Activated CD4-positive, alpha-beta T cell treated with anti-CD3 and anti-CD28 coated beads for 4 hours (primary cell): ENCODE results near the gene ALAS1.
A peak's percentile ranks its signal among the peaks of the same experiment; 100 is the strongest.

Experiments used
- DNase-seq, 2 donors: peaks; one replicate each; pipeline ENCODE4 v3.0.0-alpha.2; 2020

The ALAS1 gene

GRCh38 chr3:52238193-52238760 is 40.3 kb downstream of the ALAS1 start:
- no peak for DNase-seq

- peak; percentile 88 to 94 for DNase-seq
Measured at GRCh38 chr3:52238761-52239701, 41.1 kb downstream of the ALAS1 start, which contains the start of gene TWF2. TSS of gene TWF2 (minus strand) at chr3:52239158. CDS start at chr3:52239016, 142 bp downstream.

- peak; percentile 68 to 75 for DNase-seq
Measured at GRCh38 chr3:52240059-52240885, 42.3 kb downstream of the ALAS1 start.

- DNase-seq: no peak
Measured at GRCh38 chr3:52240886-52241370, 43.0 kb downstream of the ALAS1 start.

GRCh38 chr3:52242039-52242438 is 44.1 kb downstream of the ALAS1 start:
- DNase-seq: no peak

- peak; percentile 43 to 46 for DNase-seq
Measured at GRCh38 chr3:52243791-52244628, 46.0 kb downstream of the ALAS1 start.

- DNase-seq: peak in 1 of 2 donors; percentile 54
Measured at GRCh38 chr3:52245322-52246263, 47.6 kb downstream of the ALAS1 start, which contains the start of gene PPM1M. TSS of gene PPM1M (plus strand) at chr3:52245759. CDS start at chr3:52245825, 66 bp downstream.

GRCh38 chr3:52246264-52246620 is 48.3 kb downstream of the ALAS1 start:
- DNase-seq: no peak

GRCh38 chr3:52246728-52247408 is 48.9 kb downstream of the ALAS1 start:
- DNase-seq: no peak

- no peak for DNase-seq
Measured at GRCh38 chr3:52247409-52248164, 49.6 kb downstream of the ALAS1 start.

- no peak for DNase-seq
Measured at GRCh38 chr3:52248165-52248541, 50.2 kb downstream of the ALAS1 start.

GRCh38 chr3:52248816-52249547 is 51.0 kb downstream of the ALAS1 start:
- no peak for DNase-seq

GRCh38 chr3:52249683-52250082 is 51.7 kb downstream of the ALAS1 start:
- DNase-seq: no peak

GRCh38 chr3:52250122-52250521 is 52.2 kb downstream of the ALAS1 start:
- no peak for DNase-seq

- DNase-seq: peak; percentile 83 to 88
Measured at GRCh38 chr3:52253314-52254304, 55.6 kb downstream of the ALAS1 start.

GRCh38 chr3:52254608-52255007 is 56.6 kb downstream of the ALAS1 start:
- no peak for DNase-seq

- DNase-seq: no peak
Measured at GRCh38 chr3:52256159-52256558, 58.2 kb downstream of the ALAS1 start.
